H54 (cell line): ENCODE results near the gene SEZ6.

Experiments used
- DNase-seq: peaks from one replicate; pipeline ENCODE4 v3.0.0; 2011; ENCODE audit warnings: low spot score, mixed read lengths; ENCODE audit not compliant: insufficient read length
- FAIRE-seq: peaks from 3 replicates; lab custom pipeline; 2011; peaks lifted over from hg19 to GRCh38; lab: Jason Lieb, UNC
- POLR2A ChIP-seq: IDR thresholded peaks from 2 replicates; pipeline ENCODE4 v1.6.1; 2011; ENCODE audit warnings: low read depth, mild to moderate bottlenecking, low read length

Gene SEZ6

DNA sequence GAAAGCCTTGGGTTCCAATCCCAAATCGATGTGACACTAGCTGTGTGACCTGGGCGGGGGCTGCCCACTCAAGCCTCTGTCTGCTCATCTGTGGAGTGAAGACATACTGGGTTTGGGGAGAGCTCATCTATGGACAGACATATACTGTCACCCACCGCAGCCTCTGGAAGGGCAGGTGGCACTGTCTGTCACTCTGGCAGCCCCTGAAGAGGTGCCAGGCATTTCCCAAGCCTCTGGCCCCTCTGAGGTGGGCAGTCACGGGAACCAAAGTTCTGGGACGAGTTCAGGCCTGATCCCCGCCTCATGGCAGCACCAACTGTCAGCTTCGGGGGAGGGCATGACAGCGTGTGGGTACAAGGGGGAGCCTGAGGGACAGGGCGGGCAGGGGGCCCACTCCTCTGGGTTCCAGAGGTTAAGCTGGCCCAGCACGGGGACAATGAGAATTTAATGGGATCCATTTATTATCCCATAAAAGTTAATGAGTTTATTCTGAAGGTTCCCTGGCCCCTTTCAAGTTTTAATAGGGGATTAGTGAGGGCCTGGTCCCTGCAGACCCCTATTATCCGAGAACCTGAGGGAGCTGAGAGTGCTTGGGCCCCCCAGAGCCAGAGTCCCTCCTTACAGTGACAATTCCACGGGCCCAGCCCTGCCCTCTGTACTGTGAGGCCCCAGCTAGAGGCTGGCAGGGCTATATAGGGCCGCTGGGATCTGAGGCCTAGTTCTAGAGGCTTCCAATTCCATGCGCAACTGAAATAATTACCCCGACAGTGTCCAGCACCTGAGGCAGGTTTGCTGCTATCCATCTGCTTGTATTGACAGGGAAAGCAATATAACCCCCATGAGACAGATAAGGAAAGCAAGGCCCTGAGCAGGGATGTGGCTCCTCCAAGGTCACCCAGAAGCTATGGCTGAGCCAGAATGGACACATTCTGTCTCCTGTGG is 18.8 kb downstream of the SEZ6 start:
- no peak for DNase-seq
- FAIRE-seq = no peak
- TF ChIP-seq POLR2A = no peak

DNA sequence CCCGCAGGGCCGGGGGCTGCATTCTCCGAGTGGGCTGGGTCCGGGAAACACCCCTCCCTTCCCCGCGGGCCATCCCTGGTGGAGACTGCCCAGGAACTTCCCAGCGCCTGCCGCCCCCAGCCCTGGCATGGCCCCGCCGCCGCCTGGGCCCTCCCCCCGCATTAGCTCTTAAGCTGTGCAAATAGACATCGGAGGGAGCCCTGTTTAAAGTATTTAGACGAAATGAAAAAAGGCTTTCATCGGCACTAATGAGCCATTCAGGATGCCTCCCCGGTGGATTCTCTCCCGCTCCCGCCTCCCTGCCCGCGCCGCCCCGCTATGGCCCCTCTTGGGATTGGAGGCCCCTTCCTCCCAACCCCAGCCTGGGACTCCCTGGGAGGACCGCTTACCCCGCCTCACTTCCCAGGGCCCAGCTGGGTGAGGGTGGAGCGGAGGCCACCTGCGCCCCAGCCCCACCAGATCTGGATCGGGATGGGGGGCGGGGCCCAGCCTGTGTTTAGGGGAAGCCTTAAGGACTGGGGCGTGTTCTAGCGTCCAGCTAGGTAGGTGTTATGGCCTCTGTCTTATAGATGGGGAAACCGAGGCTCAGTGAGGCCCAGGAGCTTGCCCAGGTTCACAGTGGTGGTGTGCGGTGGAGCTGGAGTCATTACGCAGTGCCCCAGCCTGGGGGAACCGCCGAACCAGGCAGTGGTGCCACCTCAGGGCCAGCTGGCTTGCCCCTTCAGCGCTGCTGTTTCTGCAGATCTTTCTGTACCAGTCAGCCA is 19.7 kb downstream of the SEZ6 start:
- TF ChIP-seq POLR2A = no peak
- no peak for DNase-seq
- FAIRE-seq = no peak

DNA sequence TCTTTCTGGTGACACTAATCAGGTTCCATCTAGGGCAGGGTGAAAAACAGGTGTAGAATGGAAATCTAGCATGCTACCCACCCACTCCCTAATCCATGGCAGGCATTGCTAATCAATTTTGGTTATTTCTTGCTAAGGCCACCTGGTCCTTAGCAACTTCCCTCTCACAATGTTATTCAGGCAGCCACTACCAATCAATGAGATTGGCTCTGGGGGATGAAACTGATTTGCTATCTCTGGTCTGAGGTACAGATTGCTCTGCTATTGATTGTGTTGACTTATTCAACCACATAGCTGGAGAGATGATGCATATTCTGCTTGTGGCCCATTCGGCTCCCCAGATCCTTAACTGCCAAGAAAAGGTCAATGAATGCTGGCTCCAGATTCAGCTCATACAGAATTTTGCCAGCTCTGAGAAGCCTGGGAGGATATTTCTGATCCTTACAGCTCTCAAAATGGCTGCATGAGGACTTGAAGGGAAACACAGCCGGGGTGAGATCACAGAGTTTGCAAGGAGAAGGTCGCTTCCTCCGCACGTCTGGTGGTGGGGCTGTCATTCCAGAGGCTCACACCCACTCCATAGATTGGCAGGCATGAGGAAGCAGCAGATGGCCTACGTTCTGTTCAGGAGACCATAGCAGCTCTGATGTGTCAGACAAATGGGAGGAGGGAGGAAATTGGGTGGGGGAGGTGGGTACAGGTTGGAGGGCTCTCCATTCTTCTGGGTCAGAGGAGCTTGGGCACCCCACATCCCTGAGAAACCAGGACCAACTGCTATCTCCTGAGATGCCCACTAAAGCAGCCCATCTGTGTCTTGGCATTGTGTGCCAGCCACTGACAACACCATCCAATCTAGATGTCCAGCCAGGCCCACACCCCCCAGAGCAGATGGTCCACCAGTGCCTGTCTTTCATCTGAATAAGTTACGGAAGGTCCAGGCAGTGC is 22.3 kb downstream of the SEZ6 start:
- DNase-seq (no peak), FAIRE-seq (no peak)
- no peak for TF ChIP-seq POLR2A

DNA sequence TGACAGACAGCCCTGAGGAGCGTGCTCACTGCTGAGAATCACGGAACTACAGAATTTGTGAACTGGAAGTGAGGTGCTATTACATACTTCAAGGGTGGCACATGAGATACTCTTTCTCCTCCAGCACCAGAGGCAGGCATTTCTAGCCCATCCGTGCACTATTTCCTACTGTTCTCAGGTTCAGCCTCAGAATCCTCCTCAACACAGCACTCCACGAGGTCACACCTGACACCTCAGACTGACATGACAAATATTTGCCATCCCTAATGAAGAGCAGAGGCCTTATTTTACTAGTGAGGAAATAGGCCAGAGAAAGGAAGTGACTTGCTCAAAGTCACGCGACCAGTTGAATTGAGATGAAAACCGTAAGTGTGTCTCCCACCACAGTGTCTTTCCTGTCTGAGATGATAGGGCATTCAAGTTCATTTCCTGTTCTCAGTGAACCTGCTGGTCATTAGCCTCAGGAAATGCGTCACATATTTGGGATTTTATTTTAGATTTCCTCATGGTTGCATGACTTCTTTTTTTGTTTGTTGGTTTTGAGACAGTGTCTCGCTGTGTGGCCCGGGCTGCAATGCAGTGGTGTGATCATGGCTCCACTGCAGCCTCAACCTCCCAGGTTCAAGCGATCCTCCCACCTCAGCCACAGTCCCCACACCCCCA is 23.6 kb downstream of the SEZ6 start:
- no peak for DNase-seq
- FAIRE-seq = no peak
- TF ChIP-seq POLR2A = no peak

DNA sequence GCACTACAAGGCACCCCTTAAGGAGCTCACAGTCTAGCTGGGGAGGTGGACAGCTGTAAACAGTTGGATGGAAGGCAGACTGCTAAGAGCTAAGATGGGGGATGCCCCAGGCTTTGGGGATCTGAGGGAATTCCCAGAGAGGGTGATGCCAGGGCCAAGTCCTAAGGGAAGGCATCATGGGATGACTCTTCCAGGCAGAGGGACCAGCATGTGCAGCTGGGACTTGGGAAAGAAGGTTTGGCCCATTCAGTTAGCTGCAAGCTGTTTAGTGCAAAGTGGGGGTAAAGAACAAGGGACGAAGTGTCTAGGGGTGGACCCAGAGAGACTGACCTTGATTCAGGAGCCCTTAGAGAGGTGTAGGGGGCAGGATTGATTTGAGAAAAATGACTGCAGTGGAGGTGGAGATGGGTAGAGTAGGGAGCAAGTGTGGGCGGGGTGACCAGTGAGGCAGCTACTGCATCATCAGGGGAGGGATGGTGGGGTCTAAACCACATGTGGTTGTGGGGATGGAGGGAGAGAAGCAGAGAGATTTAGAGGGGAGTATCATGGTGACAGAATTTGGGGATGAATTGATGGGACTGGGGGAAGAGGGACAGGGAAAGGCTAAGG is 27.4 kb downstream of the SEZ6 start:
- DNase-seq = no peak

DNA sequence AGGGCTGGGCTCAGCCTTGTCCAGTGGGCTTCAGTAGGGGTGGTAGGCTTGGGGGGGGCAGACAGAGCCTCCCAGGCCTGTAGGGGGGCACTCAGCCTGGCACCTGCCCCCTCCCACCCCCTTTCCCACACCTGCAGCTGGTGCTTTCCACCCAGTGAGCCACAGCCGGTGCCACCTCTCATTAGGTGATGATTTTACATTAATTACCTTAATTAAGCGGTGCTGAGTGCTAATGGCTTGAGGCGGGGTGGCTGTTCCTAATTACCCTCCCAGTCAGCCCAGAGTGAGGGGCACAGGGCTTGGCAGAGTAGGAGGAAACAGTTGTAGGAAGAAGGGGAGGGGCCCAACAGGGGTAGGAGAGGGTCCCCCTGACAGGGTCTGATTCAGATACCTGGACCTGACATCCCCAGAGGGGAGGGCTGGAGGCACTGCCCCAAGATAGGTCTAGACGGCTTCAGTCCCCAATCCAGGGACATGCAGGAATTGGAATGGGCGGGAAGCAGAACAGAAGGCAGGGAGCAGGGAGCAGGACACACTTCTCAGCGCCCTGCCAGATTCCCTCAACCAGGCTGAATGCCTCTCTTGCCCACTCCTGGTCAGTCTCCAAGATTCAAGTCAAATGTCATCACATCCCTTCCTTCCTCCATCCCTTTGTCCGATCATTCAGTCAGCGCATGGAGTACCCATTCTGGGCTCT is 28.0 kb downstream of the SEZ6 start:
- DNase-seq = no peak
- FAIRE-seq = no peak
- no peak for TF ChIP-seq POLR2A

More for the DNA sequence above, 27.4 kb downstream of the SEZ6 start:
- FAIRE-seq = no peak
- no peak for TF ChIP-seq POLR2A

DNA sequence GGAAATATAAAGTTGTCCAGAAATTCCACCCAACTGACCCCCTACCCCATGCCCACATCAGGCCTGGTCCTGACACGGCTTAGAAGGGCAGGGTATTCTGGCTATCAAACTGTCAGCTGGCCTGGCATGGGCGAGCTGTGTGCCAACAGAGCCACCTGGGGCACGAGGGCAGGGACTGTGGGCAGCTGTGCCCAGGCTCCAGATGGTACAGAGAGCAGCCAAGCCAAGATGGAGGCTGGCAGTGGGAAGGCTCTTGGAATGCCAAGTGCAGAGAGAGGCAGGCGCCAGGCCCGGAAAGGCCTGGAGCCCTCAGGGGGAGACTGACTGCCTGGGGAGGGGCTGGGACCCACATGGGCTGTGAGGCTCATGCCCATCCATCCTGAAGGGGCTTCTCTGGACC is 30.2 kb downstream of the SEZ6 start:
- no peak for FAIRE-seq
- no peak for TF ChIP-seq POLR2A
- no peak for DNase-seq

DNA sequence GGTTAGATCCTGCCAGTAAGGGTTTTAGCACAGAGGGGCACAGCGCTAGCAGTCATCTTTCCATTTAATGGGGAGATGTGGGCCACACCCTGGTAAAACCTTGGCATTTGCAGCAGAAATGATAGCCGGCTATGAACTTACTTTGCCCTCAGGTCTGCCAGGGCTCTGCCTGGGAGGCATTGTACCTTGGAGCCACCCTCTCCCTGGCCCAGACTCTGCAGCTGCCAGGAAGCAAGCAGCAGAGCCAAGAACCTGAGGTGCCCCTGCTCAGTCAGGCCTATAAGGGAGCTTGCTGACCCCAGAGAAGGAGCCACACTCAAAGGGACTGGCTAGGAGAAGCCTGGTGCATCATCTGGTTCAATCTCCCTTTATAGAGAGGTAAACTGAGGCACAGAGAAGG is 30.8 kb downstream of the SEZ6 start:
- DNase-seq (no peak), FAIRE-seq (no peak)
- no peak for TF ChIP-seq POLR2A

DNA sequence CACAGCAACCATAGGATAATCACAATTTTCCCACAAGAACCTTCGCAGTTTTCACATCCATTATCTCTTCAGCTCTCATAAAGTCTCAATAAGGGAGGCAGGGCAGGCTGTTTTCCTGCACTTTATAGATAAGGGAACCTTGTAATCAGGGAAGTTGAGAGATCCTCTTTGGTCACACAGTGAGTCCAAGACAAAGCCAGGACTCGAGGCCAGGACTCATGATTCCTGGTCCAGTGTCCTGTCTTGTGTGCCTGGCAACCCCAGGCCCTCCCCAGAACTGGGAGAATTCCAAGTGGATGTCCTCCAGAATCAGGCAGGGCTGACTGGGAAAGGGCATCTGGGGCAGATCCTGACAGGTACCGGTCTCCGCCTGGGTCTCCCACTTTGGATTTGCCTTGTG is 31.4 kb downstream of the SEZ6 start:
- no peak for TF ChIP-seq POLR2A
- FAIRE-seq = no peak

DNA sequence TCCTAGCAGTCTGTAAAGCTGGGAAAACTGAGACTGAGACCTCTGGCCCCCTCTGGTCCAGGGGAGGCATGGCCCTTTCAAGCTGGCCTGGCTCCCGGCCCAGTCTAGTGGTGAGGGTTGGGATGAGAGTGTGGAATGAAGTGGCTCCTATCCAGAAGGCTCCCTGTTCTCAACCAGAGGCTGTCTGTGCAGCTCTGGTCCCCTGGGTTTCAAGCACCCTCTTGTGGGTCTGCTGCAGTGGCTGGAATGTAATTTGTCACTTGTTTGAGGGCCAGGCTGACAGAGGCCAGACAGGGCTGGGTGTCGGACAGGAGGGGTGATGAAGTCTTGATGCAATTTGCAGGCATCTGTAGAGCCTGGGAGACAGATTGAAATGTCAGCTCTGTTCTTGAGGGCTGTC is 32.4 kb downstream of the SEZ6 start:
- FAIRE-seq (no peak), DNase-seq (no peak)
- TF ChIP-seq POLR2A = no peak

More for the DNA sequence above, 31.4 kb downstream of the SEZ6 start:
- no peak for DNase-seq

DNA sequence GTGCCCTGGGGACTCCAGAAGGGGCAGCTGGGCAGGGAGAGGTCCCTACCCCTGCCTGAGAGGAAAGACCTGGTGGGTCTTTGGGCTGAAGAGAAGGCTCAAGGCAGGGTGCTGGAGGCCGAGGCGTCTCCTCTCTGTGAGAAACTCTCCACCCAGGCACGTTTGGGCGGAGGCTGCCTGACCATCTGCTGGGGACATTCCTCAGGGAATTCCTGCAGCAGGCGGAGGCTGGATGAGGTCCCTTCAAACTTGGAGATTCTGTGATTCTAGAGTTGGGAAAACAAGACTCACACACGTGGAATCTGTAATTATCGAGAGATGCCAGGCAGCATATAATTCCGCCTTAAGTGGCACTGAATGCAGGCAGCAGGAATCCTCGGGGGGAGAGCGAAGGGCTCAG is 33.4 kb downstream of the SEZ6 start:
- DNase-seq = no peak
- FAIRE-seq = no peak
- no peak for TF ChIP-seq POLR2A

DNA sequence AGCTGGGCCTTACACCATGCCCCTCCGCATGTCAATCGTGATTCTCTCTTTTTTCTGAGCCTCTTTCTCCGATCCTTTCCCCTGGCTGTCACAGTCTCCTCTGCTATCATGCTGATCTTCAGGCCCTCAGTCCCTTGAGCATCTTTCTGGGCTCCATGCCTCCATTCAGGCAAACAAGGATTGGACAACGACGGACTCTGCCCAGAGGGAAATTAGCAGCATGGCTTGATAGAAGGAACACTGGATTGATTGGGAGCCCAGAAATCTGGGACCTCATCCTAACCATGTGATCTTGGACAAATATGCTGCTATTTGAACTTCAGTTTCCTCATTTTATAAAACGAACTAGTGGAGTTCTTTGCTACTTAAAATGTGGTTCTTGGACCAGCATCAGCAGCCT is 35.0 kb downstream of the SEZ6 start:
- FAIRE-seq = no peak
- no peak for TF ChIP-seq POLR2A
- DNase-seq = no peak
